NCI-H146 treated with DMSO at 0.1 percent for 48 hours (cell line): ENCODE measurements around the gene SEMA6A.
"Not testable (repeated sequence)": the region's sequence is repeated elsewhere in the genome, so short reads cannot be mapped to it uniquely, and the experiment has no call there.

Experiments
- DNase-seq: peaks from one replicate; lab custom pipeline; 2025; ENCODE audit not compliant: unreplicated experiment; lab: John Stamatoyannopoulos, UW

SEMA6A gene

DNA sequence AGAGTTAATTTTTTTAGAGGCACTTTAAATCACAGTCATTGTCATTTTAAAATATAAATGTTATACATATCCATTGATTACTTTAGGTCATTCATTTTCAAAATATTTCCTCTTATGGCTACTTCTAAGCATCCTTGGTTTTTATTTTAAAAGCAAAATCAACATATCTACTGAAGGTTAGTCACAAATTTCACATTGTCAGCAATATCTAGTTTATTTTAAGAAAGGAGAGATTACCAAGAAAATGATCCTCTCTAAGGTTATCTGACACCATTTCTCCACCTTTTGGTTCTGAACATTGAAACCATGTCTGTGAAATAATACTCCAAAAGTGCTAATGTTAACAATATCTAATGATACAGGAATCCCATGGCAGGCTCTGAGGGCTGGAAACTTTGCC is 24.5 kb downstream of the SEMA6A start:
- no peak for DNase-seq

GRCh38 chr5:116546743-116547124 is 27.9 kb downstream of the SEMA6A start:
- DNase-seq, result no peak

- DNase-seq, result no peak
Observed at GRCh38 chr5:116546033-116546742, 28.4 kb downstream of the SEMA6A start.

- DNase-seq, result not testable (repeated sequence)
Observed at GRCh38 chr5:116545465-116545864, 29.2 kb downstream of the SEMA6A start.

- no peak for DNase-seq
Observed at GRCh38 chr5:116544531-116545241, 29.9 kb downstream of the SEMA6A start.

DNA sequence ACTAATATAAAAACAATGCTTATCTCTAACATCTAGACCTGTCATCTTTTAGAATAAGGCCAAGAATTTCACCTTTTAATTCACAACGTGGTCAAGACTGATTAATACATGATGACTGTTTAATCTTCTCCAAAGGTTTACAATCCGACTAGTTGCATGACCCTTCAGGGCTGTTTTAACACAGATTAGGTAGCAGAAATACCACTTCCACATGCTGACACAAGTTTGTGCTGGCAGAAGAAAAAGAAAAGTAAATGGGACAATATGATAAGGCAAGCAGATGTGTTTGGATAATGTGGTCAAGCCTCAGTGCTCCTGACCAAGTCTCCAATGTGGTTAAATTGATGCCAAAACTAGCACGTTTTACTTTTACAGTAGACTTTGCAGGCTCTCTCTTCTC is 31.1 kb downstream of the SEMA6A start:
- DNase-seq, result no peak

GRCh38 chr5:116542619-116543018 is 32.0 kb downstream of the SEMA6A start:
- DNase-seq, result no peak

DNA sequence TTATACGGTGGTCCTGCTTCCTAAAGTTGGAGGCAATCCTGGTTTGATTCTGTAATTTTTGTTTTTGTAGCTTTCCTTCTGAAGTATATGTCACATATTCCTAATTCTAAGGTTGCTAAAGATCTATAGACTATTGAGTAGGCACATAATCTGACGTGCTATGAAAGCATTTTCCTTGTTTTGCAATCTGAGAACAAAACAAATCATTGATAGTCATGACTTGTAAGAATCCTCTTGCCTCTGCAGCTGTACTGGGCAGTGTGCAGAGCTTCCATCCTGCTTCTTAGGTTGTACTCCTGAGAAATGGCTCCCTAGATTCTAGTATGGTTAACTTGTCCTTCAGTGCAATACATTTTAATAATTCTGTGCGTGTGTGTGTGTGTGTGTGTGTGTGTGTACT is 35.4 kb downstream of the SEMA6A start:
- DNase-seq, result no peak

GRCh38 chr5:116536316-116537083 is 38.1 kb downstream of the SEMA6A start:
- no peak for DNase-seq

- DNase-seq, result no peak
Observed at GRCh38 chr5:116534964-116535651, 39.5 kb downstream of the SEMA6A start.

- DNase-seq, result peak; percentile 78
Observed at GRCh38 chr5:116532762-116533525, 41.7 kb downstream of the SEMA6A start.

DNA sequence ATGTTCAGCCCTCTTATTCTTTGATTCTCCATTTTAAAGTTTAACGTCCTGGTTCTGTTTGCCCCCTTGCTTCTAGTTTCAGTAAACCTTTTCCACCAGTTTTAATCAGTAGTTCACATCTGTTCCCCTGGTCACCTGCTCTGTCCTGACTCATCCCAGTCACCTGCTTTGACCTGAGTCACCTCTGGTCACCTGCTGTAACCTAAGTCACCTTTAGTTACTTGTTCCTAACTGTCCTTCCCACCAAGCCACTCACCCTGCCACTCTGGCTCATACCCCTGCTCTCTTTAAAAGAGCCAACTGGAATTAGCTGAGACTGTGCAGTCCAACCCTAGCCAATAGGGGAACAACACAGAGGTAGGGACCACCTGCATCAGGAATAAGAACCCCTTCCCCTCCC is 43.0 kb downstream of the SEMA6A start:
- no peak for DNase-seq

DNA sequence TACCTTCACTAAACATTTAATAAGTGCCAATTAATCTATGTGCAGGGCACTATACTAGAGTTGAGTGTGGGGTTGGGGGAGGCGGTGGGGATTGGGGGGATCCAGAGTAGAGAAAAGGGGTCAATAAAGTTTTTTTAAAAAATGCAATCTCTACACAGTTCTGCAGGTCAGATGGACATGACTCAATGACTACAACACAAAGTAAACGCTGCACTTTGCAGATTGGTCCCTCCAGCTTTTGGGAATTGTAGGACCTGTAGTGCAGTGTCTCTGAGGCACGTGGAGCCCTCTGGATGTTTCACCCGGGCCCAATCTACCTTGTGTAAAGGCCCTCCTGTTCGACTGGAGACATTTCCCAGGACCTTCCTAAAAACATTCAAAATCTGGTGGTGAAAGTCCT is 43.5 kb downstream of the SEMA6A start:
- no peak for DNase-seq

- DNase-seq, result no peak
Observed at GRCh38 chr5:116530276-116530675, 44.3 kb downstream of the SEMA6A start.

GRCh38 chr5:116529615-116530014 is 45.0 kb downstream of the SEMA6A start:
- no peak for DNase-seq

DNA sequence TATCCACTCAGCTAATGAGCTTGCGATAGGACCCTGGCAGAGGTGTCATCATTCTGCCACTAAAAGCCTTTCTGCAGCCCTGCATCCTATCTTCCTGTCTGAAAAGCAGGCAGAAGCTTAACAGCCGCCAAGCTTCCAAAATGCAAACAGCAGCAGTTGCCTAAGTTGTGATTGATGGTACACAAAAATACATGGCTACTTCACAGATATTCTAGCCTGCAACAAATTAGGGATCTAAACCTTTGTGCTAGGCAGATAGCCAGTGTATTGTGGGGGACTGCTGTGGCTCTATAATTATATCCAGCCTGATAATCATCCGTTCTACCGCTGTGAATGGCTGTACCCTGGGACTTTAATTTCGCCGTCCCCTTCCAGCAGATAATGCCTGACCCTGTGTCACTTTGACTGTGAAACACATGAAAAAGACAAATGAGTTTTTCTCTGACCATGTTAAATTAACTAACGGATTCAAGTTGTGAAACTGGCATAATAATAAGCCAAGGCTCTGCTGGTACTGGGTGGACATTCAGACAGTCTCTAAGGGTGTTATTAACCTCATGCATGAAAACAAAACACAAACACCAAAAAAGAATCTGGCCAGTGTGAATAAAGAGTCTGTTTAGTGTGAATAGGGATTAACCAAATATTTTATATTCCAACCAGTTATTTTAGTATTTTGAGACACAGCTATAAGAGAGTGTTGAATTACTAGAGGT is 45.9 kb downstream of the SEMA6A start:
- peak; percentile 41 for DNase-seq

GRCh38 chr5:116527582-116527981 is 47.0 kb downstream of the SEMA6A start:
- no peak for DNase-seq

DNA sequence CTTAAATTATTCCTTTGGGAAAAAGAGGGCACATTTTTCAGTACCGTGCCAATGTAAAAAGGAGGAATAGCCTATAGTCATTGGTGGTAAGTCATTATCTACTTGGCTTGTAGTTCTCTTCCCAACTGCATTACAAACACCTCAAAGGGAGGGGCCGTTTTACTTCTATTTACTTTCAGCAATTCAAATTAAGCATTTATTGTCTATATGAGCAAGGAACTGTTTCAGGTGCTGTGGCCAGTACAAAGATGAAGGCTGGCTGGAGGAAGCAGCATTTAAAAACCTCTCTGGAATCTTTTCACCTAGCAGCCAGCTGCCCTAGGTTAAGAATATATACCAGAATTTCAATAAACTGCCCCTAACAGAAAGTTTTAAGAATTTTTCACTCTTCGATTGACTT is 48.9 kb downstream of the SEMA6A start:
- DNase-seq, result no peak

DNA sequence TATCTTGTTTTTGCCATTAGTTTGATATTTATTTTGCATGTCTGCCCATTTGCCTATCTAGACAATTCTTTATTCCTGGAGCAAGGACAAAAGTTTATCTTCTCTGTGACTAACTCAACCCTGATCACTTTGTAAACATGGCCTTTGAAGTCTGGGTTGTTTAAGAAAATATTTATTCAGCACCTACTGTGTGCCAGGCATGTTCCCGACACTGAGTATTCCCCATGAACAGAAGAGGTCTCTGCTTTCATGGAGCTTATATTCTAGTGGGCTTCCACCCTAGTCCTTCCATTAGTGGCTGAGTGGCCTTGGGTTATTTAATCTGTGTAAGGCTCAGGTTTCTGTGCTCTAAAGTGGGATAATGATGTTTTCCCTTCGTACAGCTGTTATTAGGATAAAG is 49.7 kb downstream of the SEMA6A start:
- no peak for DNase-seq
